Upper lobe of left lung (tissue), 4 donors: ENCODE measurements around the gene ARHGAP15.

Experiments used
- CTCF ChIP-seq, 6 experiments: fragments of 450-650 bp in 4 of 6; fragments of 200-600 bp in 2 of 6; sonication (generic) in 2 of 6; IDR thresholded peaks; one replicate each; pipeline ENCODE4 v1.5.1; 2016 to 2019; ENCODE audit warnings: antibody characterized with exemption in 6 of 6
- EP300 ChIP-seq, 4 donors: sonication (generic); formaldehyde crosslinking; IDR thresholded peaks; one replicate each; pipeline ENCODE4 v1.5.1; 2017; ENCODE audit warnings: antibody characterized with exemption in 4 of 4, control low read depth in 2 of 4
- POLR2A ChIP-seq, 4 donors: fragments of 450-650 bp; IDR thresholded peaks; one replicate each; pipeline ENCODE4 v1.5.1; 2016 to 2017; ENCODE audit warnings: antibody characterized with exemption in 4 of 4, mild to moderate bottlenecking in 2 of 4
- POLR2AphosphoS5 ChIP-seq, 2 donors: sonication (generic); formaldehyde crosslinking; IDR thresholded peaks; one replicate each; pipeline ENCODE4 v1.5.1; 2017; ENCODE audit warnings: antibody characterized with exemption in 2 of 2

- TF ChIP-seq CTCF (IDR thresholded peaks at IDR 0.05) (no peak), POLR2A (IDR thresholded peaks at IDR 0.05) (no peak), POLR2AphosphoS5 (IDR thresholded peaks at IDR 0.05) (no peak), EP300 (IDR thresholded peaks at IDR 0.05) (no peak)
Observed at GRCh38 chr2:143726151-143726845, 597.1 kb downstream of the ARHGAP15 start.
